HG03060 (cell line): ENCODE results near the gene SREBF1.

Experiments used
- ATAC-seq: cut with Tn5 transposase; IDR thresholded peaks from one replicate; pipeline ENCODE4 v1.9.1; 2021; ENCODE audit warnings: low read depth, moderate number of reproducible peaks; ENCODE audit not compliant: unreplicated experiment

The SREBF1 gene

GRCh38 chr17:17859909-17860765 lies 23.4 kb upstream of the SREBF1 start:
- no peak for ATAC-seq

GRCh38 chr17:17857496-17857895 lies 20.7 kb upstream of the SREBF1 start:
- no peak for ATAC-seq

GRCh38 chr17:17856386-17856785 lies 19.6 kb upstream of the SREBF1 start:
- no peak for ATAC-seq

- ATAC-seq, result no peak
Measured at GRCh38 chr17:17855976-17856375, 19.2 kb upstream of the SREBF1 start.

- ATAC-seq, result no peak
Measured at GRCh38 chr17:17853811-17854447, 17.1 kb upstream of the SREBF1 start.

GRCh38 chr17:17852930-17853329 lies 16.1 kb upstream of the SREBF1 start:
- no peak for ATAC-seq

GRCh38 chr17:17851103-17852002 lies 14.6 kb upstream of the SREBF1 start:
- ATAC-seq, result no peak

GRCh38 chr17:17849845-17850373 lies 13.1 kb upstream of the SREBF1 start:
- no peak for ATAC-seq

- ATAC-seq, result no peak
Measured at GRCh38 chr17:17849147-17849820, 12.5 kb upstream of the SREBF1 start.

- ATAC-seq, result no peak
Measured at GRCh38 chr17:17848311-17849082, 11.7 kb upstream of the SREBF1 start.

- no peak for ATAC-seq
Measured at GRCh38 chr17:17847726-17848125, 10.9 kb upstream of the SREBF1 start.

GRCh38 chr17:17847118-17847689 lies 10.4 kb upstream of the SREBF1 start:
- no peak for ATAC-seq

- ATAC-seq, result no peak
Measured at GRCh38 chr17:17846645-17847044, 9.9 kb upstream of the SREBF1 start.

GRCh38 chr17:17846003-17846402 lies 9.2 kb upstream of the SREBF1 start:
- ATAC-seq, result no peak

GRCh38 chr17:17845046-17845775 lies 8.4 kb upstream of the SREBF1 start:
- no peak for ATAC-seq

- ATAC-seq, result no peak
Measured at GRCh38 chr17:17844500-17844899, 7.7 kb upstream of the SREBF1 start.

GRCh38 chr17:17844079-17844478 lies 7.3 kb upstream of the SREBF1 start:
- ATAC-seq, result no peak

GRCh38 chr17:17843096-17843495 lies 6.3 kb upstream of the SREBF1 start:
- no peak for ATAC-seq
